Fibroblast of mammary gland (primary cell): ENCODE results near the gene CLDN6.

Experiments
- DNase-seq: peaks from one replicate; pipeline ENCODE4 v3.0.0-alpha.2; 2010; ENCODE audit warnings: low read depth
- H3K4me3 ChIP-seq: 2 replicates; pipeline ENCODE4 v1.5.1; 2011; ENCODE audit warnings: low read depth, mild to moderate bottlenecking, low read length, moderate library complexity; ENCODE audit not compliant: control insufficient read depth
- TF ChIP-seq, protein P1 (sequence below): conservative IDR thresholded peaks from 2 replicates; pipeline ENCODE4 v1.5.1; 2011; ENCODE audit warnings: low read depth, low read length, inconsistent platforms; ENCODE audit not compliant: control insufficient read depth, insufficient read depth

CLDN6 gene

GRCh38 chr16:3026609-3027488, 8.9 kb upstream of the CLDN6 start:
- TF ChIP-seq, protein P1, sequence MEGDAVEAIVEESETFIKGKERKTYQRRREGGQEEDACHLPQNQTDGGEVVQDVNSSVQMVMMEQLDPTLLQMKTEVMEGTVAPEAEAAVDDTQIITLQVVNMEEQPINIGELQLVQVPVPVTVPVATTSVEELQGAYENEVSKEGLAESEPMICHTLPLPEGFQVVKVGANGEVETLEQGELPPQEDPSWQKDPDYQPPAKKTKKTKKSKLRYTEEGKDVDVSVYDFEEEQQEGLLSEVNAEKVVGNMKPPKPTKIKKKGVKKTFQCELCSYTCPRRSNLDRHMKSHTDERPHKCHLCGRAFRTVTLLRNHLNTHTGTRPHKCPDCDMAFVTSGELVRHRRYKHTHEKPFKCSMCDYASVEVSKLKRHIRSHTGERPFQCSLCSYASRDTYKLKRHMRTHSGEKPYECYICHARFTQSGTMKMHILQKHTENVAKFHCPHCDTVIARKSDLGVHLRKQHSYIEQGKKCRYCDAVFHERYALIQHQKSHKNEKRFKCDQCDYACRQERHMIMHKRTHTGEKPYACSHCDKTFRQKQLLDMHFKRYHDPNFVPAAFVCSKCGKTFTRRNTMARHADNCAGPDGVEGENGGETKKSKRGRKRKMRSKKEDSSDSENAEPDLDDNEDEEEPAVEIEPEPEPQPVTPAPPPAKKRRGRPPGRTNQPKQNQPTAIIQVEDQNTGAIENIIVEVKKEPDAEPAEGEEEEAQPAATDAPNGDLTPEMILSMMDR = no peak
- DNase-seq = no peak
- no peak overlapping the region for H3K4me3 ChIP-seq

- no peak for DNase-seq
- TF ChIP-seq, protein P1 = no peak
- no peak overlapping the region for H3K4me3 ChIP-seq
Measured at GRCh38 chr16:3026003-3026378, 8.0 kb upstream of the CLDN6 start.

DNA sequence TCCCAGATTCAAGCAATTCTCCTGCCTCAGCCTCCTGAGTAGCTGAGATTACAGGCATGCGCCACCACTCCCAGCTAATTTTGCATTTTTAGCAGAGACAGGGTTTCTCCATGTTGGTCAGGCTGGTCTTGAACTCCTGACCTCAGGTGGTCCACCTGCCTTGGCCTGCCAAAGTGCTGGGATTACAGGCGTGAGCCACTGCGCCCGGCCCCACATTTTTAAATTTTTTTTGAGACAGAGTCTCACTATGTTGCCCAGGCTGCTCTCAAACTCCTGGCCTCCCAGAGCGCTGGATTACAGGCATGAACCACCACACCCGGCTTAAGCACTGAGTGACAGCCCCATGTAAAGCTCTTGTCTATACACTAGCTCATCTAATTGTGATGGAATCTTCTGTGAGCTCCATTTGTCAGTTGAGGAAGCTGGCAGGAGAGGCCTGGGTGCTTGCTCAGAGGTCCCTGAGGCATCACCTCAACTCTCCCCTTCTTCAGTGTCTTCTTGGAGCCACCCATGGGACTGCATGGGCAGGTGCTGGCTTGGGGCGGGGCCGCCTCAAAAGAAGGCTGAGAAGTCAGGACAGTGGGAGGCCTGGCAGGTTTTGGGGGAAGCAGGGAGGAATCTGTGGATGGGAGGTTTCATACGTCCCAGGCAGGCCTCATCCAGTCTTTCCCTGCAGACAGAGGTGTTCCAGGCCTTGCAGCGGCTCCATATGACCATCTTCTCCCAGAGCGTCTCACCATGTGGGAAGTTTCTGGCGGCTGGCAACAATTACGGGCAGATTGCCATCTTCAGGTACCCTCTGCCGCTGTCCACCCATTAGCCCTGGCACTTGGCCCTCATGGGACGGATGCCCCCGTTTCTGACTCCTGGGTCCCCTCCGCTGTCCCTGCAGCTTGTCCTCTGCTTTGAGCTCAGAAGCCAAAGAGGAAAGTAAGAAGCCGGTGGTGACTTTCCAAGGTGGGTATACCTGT, 7.3 kb upstream of the CLDN6 start:
- TF ChIP-seq, protein P1 = no peak
- DNase-seq = no peak
- no peak overlapping the region for H3K4me3 ChIP-seq

DNA sequence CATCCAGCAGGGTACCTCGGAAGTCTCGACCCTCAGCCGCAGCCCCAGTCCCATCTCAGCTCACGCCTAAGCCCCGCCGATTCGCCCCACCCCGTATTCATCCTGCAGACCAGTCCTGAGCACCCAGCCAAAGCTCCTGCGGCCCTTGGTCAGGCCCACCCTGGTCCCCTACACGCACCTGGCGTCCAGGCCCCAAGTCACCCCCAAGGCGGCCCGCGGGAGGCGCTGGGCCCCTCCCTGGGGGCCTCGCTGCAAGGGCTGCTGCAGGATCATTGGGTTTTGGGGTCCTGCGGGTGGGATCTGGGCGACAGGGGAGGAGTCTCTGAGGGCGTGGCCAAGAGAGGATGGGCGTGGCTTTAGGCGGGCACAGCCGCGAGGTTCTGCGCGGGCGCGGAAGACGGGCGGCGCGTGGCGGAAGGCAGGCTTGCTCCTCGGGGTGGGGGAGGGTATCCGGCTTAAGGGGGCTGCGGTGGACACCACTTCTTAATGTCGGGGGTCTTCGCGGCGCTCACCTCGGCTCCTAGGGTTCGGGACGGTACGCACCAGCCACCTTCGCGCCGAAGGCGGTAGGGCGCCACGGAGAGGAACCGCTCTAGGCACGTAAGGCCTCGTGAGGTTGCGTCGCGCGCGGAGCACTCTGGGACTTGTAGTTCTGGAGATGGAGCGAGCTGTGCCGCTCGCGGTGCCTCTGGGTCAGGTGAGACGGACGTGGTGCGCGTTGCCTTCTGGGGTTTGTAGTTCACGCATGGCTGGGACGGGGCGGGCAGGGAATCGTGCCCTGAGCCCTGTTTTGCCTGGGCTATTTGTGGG, 5.9 kb upstream of the CLDN6 start, which contains the start of the genes HCFC1R1 and THOC6:
HCFC1R1 (minus strand) TSS at position 274 of the 810 bp plus-strand sequence; CDS start at position 273, 1 bp downstream.
THOC6 (plus strand) TSS at position 367 of the 810 bp plus-strand sequence; CDS start at position 659, 292 bp downstream.
- peak; percentile 98 for DNase-seq
- peak within 1 kb of the TSS; percentile 74 for H3K4me3 ChIP-seq
- TF ChIP-seq, protein P1 = no peak

DNA sequence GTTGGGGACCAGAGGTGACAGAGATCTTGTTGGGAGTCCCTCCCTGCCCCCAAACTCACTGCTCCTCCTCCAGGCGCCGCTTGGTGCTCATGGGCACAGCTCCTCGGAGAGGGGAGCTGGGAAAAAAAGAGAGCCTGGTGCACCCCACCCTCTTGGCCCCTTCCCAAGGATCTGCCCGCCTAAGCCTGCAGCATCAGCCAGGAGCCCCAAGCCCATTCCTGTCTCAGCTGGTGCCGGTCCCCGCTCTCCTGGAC, 5.4 kb upstream of the CLDN6 start:
- peak; percentile 74 for DNase-seq
- H3K4me3 ChIP-seq = peak overlapping the region; percentile 74

More for the DNA sequence above, 5.4 kb upstream of the CLDN6 start:
- TF ChIP-seq, protein P1 = no peak
